Activated CD4-positive, alpha-beta memory T cell treated with anti-CD3 and anti-CD28 coated beads for 36 hours (primary cell): ENCODE data around the gene GALNT9. TPM values are rescaled to one million over a fixed set of nuclear protein-coding genes. Genes with fewer than 3 reads are reported as not detected.

Experiments used
- CTCF ChIA-PET: fragments of 350-600 bp; sonication (Branson Sonifier 250); formaldehyde crosslinking; loops from one replicate; lab custom pipeline; 2021; ENCODE audit warnings: antibody characterized with exemption, inconsistent platforms; lab: Charles Lee
- POLR2A ChIA-PET: fragments of 350-600 bp; sonication (Branson Sonifier 250); formaldehyde crosslinking; loops from one replicate; lab custom pipeline; 2021; ENCODE audit warnings: antibody characterized with exemption; lab: Charles Lee
- DNase-seq: peaks from one replicate; pipeline ENCODE4 v3.0.0-alpha.2; 2020
- H3K27ac Mint-ChIP-seq: one replicate; pipeline ENCODE4 v1.8.0; 2021; ENCODE audit warnings: mixed read lengths
- H3K27me3 Mint-ChIP-seq: one replicate; pipeline ENCODE4 v1.8.0; 2021; ENCODE audit warnings: mixed read lengths
- H3K36me3 Mint-ChIP-seq: one replicate; pipeline ENCODE4 v1.8.0; 2021; ENCODE audit warnings: mixed read lengths
- H3K4me1 Mint-ChIP-seq: one replicate; pipeline ENCODE4 v1.8.0; 2021; ENCODE audit warnings: low read depth, mixed read lengths
- H3K4me3 Mint-ChIP-seq: one replicate; pipeline ENCODE4 v1.8.0; 2021; ENCODE audit warnings: mild to moderate bottlenecking, mixed read lengths
- H3K9me3 Mint-ChIP-seq: one replicate; pipeline ENCODE4 v1.8.0; 2021; ENCODE audit warnings: mixed read lengths
- intact Hi-C: fragments of 100-400 bp; cut with micrococcal nuclease; formaldehyde crosslinking; loops from one replicate; pipeline ENCODE4 v1.15.1; 2023
- total RNA-seq, 2 experiments: library from RNA; stranded (reverse); gene quantifications; one replicate each; pipeline ENCODE4 v1.2.3, GENCODE V29; 2021

The GALNT9 gene
- total RNA-seq, 2 experiments from 2014 or later: 0.12 to 0.29 TPM

DNA sequence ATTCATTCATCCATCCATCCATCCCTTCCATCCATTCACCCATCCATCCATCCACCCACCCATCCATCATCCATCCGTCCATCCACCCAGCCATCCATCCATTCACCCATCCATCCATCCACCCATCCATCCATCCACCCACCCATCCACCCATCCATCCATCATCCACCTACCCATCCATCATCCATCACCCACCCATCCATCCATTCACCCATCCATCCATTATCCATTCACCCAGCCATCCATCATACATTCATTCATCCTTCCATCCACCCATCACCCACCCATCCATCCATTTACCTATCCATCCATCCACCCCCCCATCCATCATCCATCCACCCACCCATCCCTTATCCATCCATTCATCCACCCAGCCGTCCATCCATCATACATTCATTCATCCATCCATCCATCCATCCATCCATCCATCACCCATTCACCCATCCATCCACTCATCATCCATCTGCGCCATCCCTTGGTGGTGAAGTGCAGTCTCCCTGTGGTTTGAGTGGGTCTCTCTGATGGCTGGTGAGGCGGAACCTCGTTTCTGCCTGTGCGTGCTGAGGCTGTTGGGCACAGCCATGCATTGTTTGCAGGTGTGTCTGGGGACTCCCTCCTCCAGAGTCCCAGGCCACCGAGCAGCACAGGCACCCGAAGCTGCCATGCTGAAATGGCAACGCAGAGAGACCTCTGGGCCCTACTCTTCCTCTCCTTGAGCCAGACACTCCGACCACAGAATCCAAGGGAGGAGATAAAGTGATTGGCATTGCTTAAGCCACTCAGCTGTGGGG is 162.4 kb downstream of the GALNT9 start:
- CTCF ChIA-PET: no interaction called here
- peaks cover 4% of the 10 kb centered on the region for H3K27me3 Mint-ChIP-seq

GRCh38 chr12:132166093-132166492 is 163.3 kb downstream of the GALNT9 start:
- Mint-ChIP-seq H3K27me3 (peaks cover 4% of the 10 kb centered on the region), H3K27ac (no peak overlapping the region), H3K9me3 (no peaks in the 10 kb centered on the region), H3K36me3 (no peaks in the 10 kb centered on the region), H3K4me1 (peaks cover 20% of the 10 kb centered on the region), H3K4me3 (no peak overlapping the region)
- intact Hi-C loops: no loop called here
- no peak for DNase-seq
- CTCF ChIA-PET: interaction anchor here (0.8 kb wide), 1 partner anchor 12 kb away, joined by 3 read pairs; no protein-coding TSS in a partner anchor
- POLR2A ChIA-PET: no interaction called here

More for the DNA sequence above, 162.4 kb downstream of the GALNT9 start:
- POLR2A ChIA-PET: no interaction called here
- no peak overlapping the region for H3K27ac Mint-ChIP-seq
- no peak for DNase-seq
- no peaks in the 10 kb centered on the region for H3K9me3 Mint-ChIP-seq
- peaks cover 19% of the 10 kb centered on the region for H3K4me1 Mint-ChIP-seq
- intact Hi-C loops: no loop called here
- H3K4me3 Mint-ChIP-seq: no peak overlapping the region
- no peaks in the 10 kb centered on the region for H3K36me3 Mint-ChIP-seq

DNA sequence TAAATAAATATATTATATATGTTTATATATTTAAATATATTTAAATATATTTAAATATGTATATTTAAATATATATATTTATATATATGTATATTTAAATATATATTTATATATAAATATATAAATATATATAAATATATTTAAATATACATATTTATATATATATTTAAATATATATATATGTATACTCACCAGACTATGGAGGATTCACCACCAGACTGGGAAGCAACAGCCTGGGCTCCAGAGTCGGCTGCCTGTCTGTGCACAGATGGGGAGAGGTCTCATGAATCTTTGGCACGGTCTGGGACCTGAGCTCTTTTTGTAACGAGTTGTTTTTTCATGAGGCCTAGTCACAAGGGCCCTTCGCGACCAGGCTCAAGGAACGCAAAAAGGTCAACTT is 163.8 kb downstream of the GALNT9 start:
- Mint-ChIP-seq H3K4me3 (no peak overlapping the region), H3K9me3 (no peaks in the 10 kb centered on the region), H3K27me3 (peaks cover 4% of the 10 kb centered on the region), H3K36me3 (no peaks in the 10 kb centered on the region), H3K27ac (no peak overlapping the region), H3K4me1 (peaks cover 20% of the 10 kb centered on the region)
- DNase-seq: no peak
- intact Hi-C loops: no loop called here
- CTCF ChIA-PET: interaction anchor here (0.8 kb wide), 1 partner anchor 12 kb away, joined by 3 read pairs; no protein-coding TSS in a partner anchor
- POLR2A ChIA-PET: no interaction called here

- DNase-seq: no peak
- CTCF ChIA-PET: no interaction called here
- peaks cover 20% of the 10 kb centered on the region for H3K4me1 Mint-ChIP-seq
- no peak overlapping the region for H3K4me3 Mint-ChIP-seq
- H3K27me3 Mint-ChIP-seq: peaks cover 4% of the 10 kb centered on the region
- no peak overlapping the region for H3K27ac Mint-ChIP-seq
- POLR2A ChIA-PET: no interaction called here
- intact Hi-C loops: no loop called here
- no peaks in the 10 kb centered on the region for H3K9me3 Mint-ChIP-seq
- no peaks in the 10 kb centered on the region for H3K36me3 Mint-ChIP-seq
Measured at GRCh38 chr12:132164426-132164825, 165.0 kb downstream of the GALNT9 start.

DNA sequence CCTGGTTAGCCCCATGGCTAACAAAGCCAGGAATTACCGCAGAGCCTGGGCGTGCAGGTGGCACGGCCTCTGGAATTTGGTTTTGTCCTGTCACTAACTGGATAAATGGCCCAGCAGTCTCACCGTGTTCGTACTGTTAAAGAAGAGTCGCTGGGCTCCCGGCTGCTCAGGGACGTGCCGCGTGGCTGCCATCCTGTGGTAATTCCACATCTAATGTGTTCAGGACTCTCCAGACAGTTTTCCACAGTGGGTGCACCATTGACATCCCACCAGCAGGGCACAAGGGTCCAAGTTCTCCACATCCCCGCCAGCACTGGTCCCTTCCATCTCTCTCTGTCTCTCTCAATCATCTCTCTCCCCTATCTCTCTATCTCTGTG is 165.5 kb downstream of the GALNT9 start:
- Mint-ChIP-seq H3K9me3 (no peaks in the 10 kb centered on the region), H3K27me3 (peaks cover 4% of the 10 kb centered on the region), H3K4me1 (peaks cover 20% of the 10 kb centered on the region), H3K27ac (no peak overlapping the region), H3K36me3 (no peaks in the 10 kb centered on the region), H3K4me3 (no peak overlapping the region)
- intact Hi-C loops: no loop called here
- POLR2A ChIA-PET: no interaction called here
- CTCF ChIA-PET: interaction anchor here (1.6 to 2.6 kb wide), 2 partner anchors 10 to 55 kb away, joined by 8 read pairs; no protein-coding TSS in a partner anchor
- DNase-seq: no peak

DNA sequence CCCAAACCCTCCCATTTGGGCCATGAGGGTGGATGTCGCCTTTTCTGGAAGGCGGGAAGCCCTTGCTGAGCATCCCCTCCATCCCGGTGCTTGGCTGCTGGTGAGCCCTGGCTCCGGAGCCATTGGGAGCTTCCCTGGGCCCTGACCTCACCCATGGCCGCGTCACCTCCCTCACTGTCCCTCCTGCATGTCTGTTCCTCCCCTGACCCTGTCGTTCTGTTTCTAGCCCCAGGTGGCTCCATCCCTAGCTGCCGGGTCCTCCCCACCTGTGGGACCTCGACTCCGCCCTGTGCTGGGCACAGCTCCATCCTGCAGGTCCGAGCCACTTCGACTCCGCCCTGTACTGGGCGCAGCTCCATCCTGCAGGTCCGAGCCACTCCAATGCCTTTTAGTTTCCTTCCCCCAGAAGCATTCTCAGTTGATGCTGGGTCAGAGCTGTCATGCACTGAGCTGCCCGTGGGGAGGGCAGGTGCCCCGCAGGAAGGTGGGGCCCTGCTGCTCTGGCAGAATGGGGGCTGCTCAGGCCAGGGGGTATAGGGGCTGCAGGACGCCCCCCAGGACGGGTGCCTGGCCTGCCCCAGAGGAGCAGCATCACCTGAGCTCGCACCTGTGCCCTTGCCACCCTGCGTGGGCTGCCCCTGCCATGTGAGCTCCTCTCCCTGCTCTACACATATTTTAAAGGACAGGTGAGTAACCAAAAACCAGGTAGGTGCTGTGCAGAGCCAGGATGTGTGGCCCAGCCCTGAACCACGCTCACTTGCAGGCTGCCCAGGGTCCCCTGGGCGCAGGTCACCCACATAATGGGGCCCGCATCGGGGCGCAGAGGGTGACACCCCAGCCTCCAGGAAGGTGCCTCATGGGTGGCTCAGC is 166.1 kb downstream of the GALNT9 start:
- POLR2A ChIA-PET: no interaction called here
- Mint-ChIP-seq H3K9me3 (no peaks in the 10 kb centered on the region), H3K27me3 (peaks cover 4% of the 10 kb centered on the region), H3K36me3 (no peaks in the 10 kb centered on the region), H3K4me1 (peaks cover 20% of the 10 kb centered on the region), H3K4me3 (no peak overlapping the region), H3K27ac (no peak overlapping the region)
- intact Hi-C loops: no loop called here
- CTCF ChIA-PET: interaction anchor here (0.7 to 2.6 kb wide), 4 partner anchors 9 to 56 kb away, joined by 3 to 8 read pairs (median 6); no protein-coding TSS in a partner anchor
- no peak for DNase-seq

- Mint-ChIP-seq H3K4me3 (no peak overlapping the region), H3K27me3 (peaks cover 4% of the 10 kb centered on the region), H3K4me1 (peaks cover 15% of the 10 kb centered on the region), H3K36me3 (no peaks in the 10 kb centered on the region), H3K9me3 (no peaks in the 10 kb centered on the region), H3K27ac (no peak overlapping the region)
- POLR2A ChIA-PET: no interaction called here
- CTCF ChIA-PET: interaction anchor here (0.7 to 2.6 kb wide), 6 partner anchors 9 to 251 kb away, joined by 3 to 8 read pairs (median 4); no protein-coding TSS in a partner anchor
- DNase-seq: no peak
- intact Hi-C loops: no loop called here
Measured at GRCh38 chr12:132162508-132163031, 166.8 kb downstream of the GALNT9 start.

DNA sequence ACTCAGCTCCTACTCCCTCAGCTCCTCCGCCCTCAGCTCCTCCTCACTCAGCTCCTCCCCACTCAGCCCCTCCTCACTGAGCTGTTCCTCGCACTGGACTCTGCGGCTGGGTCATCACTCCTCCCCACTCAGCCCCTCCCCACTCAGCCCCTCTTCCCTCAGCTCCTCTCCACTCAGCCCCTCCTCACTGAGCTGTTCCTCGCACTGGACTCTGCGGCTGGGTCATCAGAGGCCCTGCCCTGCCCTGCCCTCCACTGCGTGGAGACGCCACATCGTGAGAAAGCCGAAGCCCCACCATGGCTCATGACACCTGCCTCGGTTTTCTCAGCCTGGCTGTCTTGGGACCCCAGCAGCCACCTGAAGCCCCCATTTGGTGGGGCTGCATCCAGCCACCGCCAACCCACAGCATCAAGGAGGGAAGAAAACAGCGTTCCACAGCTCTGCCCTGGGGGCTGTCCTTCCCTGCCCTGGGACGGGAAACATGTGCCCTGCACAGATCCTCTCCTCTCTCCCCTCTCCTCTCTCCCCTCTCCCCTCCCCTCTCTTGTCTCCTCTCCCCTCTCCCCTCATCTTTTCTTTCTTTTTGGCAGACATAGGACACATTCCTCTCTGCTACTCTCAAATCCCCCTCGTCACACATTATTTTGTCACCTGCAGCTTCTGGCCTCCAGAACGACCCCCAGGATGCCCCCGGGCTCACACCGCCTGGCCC is 167.4 kb downstream of the GALNT9 start:
- Mint-ChIP-seq H3K4me3 (no peak overlapping the region), H3K27me3 (peaks cover 4% of the 10 kb centered on the region), H3K27ac (no peak overlapping the region), H3K9me3 (no peaks in the 10 kb centered on the region), H3K36me3 (no peaks in the 10 kb centered on the region), H3K4me1 (peaks cover 14% of the 10 kb centered on the region)
- intact Hi-C loops: no loop called here
- no peak for DNase-seq
- ChIA-PET POLR2A (interaction anchor here (0.6 to 0.7 kb wide), 2 partner anchors 23 to 92 kb away, joined by 3 to 4 read pairs; no protein-coding TSS in a partner anchor), CTCF (interaction anchor here (0.7 to 2.6 kb wide), 5 partner anchors 9 to 252 kb away, joined by 3 to 8 read pairs (median 4); no protein-coding TSS in a partner anchor)

DNA sequence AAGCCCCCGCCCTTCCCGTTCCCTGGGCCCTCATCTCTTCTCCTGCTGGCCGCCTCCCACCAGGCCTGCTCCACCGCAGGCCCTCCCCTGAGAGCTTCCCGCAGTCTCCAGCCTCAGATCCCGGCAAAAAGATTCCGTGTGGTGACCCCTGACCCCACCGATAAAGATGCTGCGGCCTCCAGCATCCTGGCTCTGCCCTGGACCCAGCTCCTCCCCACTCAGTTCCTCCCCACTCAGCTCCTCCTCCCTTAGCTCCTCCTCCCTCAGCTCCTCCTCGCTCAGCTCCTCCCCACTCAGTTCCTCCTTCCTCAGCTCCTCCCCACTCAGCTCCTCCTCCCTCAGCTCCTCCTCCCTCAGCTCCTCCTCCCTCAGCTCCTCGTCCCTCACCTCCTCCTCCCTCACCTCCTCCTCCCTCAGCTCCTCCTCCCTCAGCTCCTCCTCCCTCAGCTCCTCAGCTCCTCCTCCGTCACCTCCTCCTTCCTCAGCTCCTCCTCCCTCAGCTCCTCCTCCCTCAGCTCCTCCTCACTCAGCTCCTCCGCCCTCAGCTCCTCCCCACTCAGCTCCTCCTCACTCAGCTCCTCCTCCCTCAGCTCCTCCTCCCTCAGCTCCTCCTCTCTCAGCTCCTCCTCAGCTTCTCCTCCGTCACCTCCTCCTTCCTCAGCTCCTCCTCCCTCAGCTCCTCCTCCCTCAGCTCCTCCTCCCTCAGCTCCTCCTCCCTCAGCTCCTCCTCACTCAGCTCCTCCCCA is 168.2 kb downstream of the GALNT9 start:
- no peak overlapping the region for H3K27ac Mint-ChIP-seq
- no peak overlapping the region for H3K4me3 Mint-ChIP-seq
- ChIA-PET POLR2A (interaction anchor here (0.6 to 0.7 kb wide), 2 partner anchors 24 to 91 kb away, joined by 3 to 4 read pairs; no protein-coding TSS in a partner anchor), CTCF (interaction anchor here (0.7 to 2.6 kb wide), 5 partner anchors 10 to 253 kb away, joined by 3 to 8 read pairs (median 4); no protein-coding TSS in a partner anchor)
- DNase-seq: no peak
- intact Hi-C loops: no loop called here
- no peaks in the 10 kb centered on the region for H3K36me3 Mint-ChIP-seq
- peaks cover 14% of the 10 kb centered on the region for H3K4me1 Mint-ChIP-seq
- H3K27me3 Mint-ChIP-seq: peaks cover 4% of the 10 kb centered on the region
- H3K9me3 Mint-ChIP-seq: no peaks in the 10 kb centered on the region

DNA sequence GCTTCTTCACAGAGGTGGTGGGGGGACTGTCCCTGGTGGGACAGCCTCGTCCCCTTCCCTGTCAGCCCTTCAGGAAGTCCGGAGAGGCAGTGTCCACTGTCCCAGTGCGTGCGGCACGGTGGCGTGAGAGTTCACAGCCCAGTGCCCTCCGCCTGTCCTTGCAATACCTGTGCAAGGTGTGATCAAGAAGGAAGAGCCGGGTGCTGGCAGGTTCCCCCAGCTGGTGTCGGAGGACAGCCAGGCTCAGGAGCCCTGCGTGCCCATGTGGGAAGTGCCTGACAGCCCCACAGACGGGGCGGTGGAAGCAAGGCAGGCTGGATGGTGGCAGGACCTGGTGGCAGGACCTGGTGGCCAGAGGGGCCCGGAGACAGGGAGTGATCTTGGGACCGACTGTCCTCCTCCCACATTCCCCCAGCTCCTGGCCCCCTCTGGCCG is 168.8 kb downstream of the GALNT9 start:
- Mint-ChIP-seq H3K36me3 (no peaks in the 10 kb centered on the region), H3K27me3 (peaks cover 4% of the 10 kb centered on the region), H3K27ac (no peak overlapping the region), H3K9me3 (no peaks in the 10 kb centered on the region), H3K4me3 (no peak overlapping the region), H3K4me1 (peaks cover 14% of the 10 kb centered on the region)
- intact Hi-C loops: no loop called here
- ChIA-PET CTCF (interaction anchor here (0.7 to 1.7 kb wide), 2 partner anchors 33 to 59 kb away, joined by 3 to 5 read pairs; no protein-coding TSS in a partner anchor), POLR2A (no interaction called here)
- DNase-seq: no peak
